Inflammatory macrophage (primary cell): ENCODE measurements around the gene FRMD4A.
"Not testable (repeated sequence)": the region's sequence is repeated elsewhere in the genome, so short reads cannot be mapped to it uniquely, and the experiment has no call there.

ENCODE experiments used
- DNase-seq, 2 donors: peaks; one replicate each; pipeline ENCODE4 v3.0.0-alpha.2; 2020 to 2022

FRMD4A gene

GRCh38 chr10:13839430-13839990, 491.2 kb downstream of the FRMD4A start:
- no peak for DNase-seq

- no peak for DNase-seq
Measured at GRCh38 chr10:13839030-13839429, 491.7 kb downstream of the FRMD4A start.

- DNase-seq: no peak
Measured at GRCh38 chr10:13837966-13838365, 492.8 kb downstream of the FRMD4A start.

- DNase-seq: peak; percentile 29 to 55
Measured at GRCh38 chr10:13834581-13835286, 496.0 kb downstream of the FRMD4A start.

- DNase-seq: peak; percentile 65 to 69
Measured at GRCh38 chr10:13831711-13832141, 499.0 kb downstream of the FRMD4A start.

GRCh38 chr10:13830385-13830784, 500.3 kb downstream of the FRMD4A start:
- DNase-seq: no peak

- DNase-seq: no peak
Measured at GRCh38 chr10:13829790-13830189, 500.9 kb downstream of the FRMD4A start.

GRCh38 chr10:13828284-13828683, 502.4 kb downstream of the FRMD4A start:
- DNase-seq: not testable (repeated sequence)

GRCh38 chr10:13827076-13827797, 503.5 kb downstream of the FRMD4A start:
- no peak for DNase-seq

GRCh38 chr10:13823709-13824405, 506.9 kb downstream of the FRMD4A start:
- DNase-seq: no peak

GRCh38 chr10:13823096-13823708, 507.5 kb downstream of the FRMD4A start:
- no peak for DNase-seq

GRCh38 chr10:13822490-13822889, 508.2 kb downstream of the FRMD4A start:
- DNase-seq: no peak

GRCh38 chr10:13820964-13821337, 509.8 kb downstream of the FRMD4A start:
- no peak for DNase-seq

- DNase-seq: peak in 1 of 2 donors; percentile 3
Measured at GRCh38 chr10:13820119-13820963, 510.4 kb downstream of the FRMD4A start.

GRCh38 chr10:13816195-13816925, 514.4 kb downstream of the FRMD4A start:
- peak in 1 of 2 donors; percentile 6 for DNase-seq

GRCh38 chr10:13815756-13816155, 515.0 kb downstream of the FRMD4A start:
- DNase-seq: no peak

GRCh38 chr10:13813550-13813949, 517.2 kb downstream of the FRMD4A start:
- no peak for DNase-seq

GRCh38 chr10:13812804-13813203, 517.9 kb downstream of the FRMD4A start:
- no peak for DNase-seq

- no peak for DNase-seq
Measured at GRCh38 chr10:13810568-13810967, 520.2 kb downstream of the FRMD4A start.

- DNase-seq: no peak
Measured at GRCh38 chr10:13809427-13809826, 521.3 kb downstream of the FRMD4A start.
